HG03575 (cell line): ENCODE data around the gene FOXN1.

Experiments used
- ATAC-seq: cut with Tn5 transposase; IDR thresholded peaks from one replicate; pipeline ENCODE4 v1.9.1; 2021; ENCODE audit not compliant: unreplicated experiment, insufficient number of reproducible peaks, low FRiP score; ENCODE audit errors: extremely low read depth

The FOXN1 gene

DNA sequence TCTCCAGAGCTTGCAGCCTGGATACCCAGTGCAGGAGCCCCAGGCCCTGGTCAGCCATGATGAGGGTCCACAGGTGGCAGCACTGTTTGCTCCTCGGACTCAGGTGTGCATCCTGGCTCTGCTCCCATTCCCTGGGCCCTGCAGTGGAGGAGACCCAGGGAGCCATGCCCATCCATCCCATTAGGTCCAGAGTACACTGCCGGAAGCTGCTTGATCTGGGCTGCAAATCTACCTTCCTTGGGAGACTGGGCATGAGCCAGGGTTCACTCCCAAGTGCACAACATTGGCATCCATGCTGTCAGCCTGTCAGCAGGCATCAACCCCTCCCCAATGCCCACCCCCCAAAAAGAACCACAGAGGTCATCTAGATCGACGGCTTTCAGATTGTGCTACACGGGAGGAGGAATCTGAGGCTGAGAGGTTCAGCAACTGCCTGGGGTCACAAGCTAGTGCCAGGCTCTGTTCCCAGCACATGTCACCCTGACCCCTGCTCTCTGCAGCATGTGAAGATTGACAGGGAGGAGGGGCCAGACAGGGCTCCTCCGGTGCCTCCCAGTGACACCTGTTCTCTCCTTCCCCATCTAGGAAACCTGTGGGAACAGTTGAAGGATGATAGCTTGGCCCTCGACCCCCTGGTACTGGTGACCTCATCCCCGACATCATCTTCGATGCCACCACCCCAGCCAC is 30.5 kb downstream of the FOXN1 start:
- ATAC-seq: no peak

DNA sequence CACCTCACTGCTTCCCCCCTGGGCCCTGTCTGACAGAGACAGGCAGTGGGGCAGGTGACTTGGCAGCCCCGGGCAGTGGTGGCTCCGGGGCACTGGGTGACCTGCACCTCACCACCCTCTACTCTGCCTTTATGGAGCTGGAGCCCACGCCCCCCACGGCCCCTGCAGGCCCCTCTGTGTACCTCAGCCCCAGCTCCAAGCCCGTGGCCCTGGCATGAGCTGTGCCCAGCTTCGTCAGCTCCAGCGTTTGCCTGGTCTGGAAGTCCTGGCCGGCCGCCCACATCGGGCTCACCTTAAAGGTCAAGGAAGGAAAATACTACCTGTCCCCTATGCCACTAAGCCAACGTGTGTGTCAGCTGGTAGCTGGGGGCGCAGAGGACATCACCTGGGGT is 31.1 kb downstream of the FOXN1 start:
- ATAC-seq: no peak

DNA sequence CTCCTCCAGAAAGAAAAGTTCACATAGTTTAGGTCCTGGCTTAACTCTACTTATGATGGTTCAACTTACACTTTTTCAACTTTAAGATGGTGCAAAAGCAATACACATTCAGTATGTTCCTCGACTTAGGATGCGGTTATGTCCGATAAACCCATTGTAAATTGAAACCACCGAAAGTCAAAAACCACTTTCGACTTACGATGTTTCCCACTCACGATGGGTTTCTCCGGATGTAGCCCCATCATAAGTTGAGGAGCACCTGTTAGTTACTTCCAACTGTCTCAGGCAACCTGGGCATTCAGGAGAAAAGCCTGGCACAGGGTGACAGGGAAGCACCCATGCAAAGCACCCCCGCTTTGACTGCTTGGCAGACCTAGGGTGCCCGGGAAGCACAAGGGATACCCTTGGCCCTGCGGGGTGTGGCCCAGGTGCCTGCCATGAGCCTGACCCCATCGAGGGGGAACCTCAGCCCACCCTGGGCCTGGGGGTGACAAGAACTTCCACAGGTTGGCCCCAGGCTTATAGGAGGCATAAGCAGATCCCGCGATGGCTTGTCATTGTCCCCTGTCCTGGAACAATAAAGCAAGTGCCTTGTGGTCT is 32.2 kb downstream of the FOXN1 start:
- ATAC-seq: no peak

GRCh38 chr17:28540231-28540630 is 34.1 kb downstream of the FOXN1 start:
- no peak for ATAC-seq

GRCh38 chr17:28541439-28541838 is 35.3 kb downstream of the FOXN1 start:
- no peak for ATAC-seq

DNA sequence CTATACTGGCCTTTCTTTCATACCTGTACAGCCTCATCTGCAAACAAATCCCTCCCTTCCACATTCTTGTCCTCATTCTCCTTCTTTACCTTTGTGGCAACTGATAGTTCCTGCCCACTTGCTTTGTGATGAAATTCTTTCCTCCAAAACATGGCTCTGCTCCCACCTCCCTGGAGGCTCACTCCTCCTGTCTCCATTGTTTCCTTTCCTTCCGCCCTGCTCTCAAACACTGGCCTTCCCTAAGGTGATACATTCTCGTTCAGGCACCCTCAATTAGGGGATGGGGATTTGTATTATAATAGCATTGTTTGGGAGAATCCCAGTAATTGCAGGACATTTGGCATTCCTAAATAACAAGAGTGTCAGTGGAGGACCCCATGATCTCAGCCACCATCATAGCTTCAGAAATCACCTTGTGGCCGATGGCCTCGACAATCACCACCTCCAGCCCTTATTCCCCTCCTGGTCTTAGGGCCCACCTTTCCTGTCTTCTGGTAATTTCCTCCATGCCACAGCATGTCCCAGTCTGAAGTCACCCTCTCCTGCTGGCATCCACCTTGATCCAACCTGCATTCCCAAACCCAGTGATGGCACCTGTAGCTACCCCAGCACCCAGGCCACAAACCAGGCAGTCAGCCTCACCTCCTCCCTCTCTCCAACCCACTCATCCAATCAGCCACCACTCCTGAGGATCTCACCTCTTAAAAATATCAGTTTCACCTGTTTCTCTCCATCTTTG is 38.4 kb downstream of the FOXN1 start:
- no peak for ATAC-seq

GRCh38 chr17:28545141-28545503 is 39.0 kb downstream of the FOXN1 start:
- no peak for ATAC-seq

DNA sequence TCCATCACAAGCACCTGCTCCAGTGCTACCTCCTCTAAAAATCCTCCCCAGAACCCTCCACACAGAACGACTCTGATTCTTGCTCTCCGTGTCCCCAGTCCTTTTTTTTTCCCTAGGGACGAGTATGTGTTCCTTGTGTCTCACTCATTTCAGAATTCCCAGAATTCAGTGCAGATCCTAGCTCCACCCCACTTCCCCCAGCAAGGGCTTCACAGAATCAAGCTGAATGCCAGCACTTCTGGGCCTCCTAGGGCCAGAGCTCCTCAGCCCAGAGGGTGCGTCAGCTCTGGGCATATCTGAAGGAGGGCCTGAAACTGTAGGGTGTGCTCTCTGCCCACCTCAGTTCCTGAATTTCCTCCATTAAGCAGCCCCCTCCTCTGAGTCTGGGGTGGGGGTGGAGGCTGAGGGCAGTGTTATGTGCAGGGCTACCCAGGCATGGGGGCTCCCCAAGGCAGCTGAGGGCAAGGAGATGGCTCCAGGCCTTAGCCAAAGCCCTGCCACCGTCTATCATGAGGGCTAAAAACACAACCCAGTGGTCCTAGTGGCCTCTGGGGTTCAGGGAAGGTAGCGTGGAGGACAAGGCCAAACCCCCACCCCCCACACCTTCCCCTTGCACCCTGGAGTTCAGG is 39.8 kb downstream of the FOXN1 start:
- ATAC-seq: no peak

GRCh38 chr17:28547096-28547622 is 41.0 kb downstream of the FOXN1 start:
- ATAC-seq: no peak

DNA sequence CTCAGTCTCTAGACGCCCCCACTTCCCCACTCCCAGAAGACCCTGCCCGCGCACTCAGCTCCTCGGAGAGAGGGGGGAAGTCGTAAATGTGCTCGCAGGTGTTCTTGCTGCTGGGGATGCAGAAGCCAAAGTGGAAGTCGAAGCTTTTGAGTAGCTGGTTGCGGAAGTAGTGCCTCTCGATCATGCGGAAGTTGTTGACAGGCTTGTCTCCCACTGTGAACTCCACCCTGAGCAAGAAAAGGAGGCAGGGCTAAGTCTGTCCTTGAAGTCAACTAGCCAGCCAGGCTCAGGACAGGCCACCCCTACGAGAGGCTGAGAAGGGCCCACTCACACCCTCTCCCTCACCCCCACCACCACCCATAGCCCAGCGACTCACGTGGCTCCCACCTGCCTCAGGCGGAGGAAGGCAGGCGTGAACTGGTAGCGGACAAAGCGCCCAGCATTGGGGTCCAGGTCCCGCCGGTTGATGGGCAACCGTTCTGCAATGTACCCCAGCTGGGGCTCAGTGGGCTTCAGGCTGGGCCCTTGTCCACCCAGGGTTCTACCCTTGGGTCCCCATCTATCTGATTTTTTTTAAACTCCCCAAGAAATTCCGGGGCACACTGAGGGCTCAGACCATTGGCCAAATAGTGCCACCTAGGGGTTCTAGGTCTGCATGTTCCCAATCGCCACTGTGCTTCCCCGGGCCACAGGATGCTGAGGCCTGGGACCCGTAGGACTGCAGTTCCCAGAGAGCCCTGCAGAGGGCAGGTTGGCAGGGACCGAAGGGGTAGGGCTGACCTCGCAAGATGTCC is 41.7 kb downstream of the FOXN1 start:
- no peak for ATAC-seq

GRCh38 chr17:28548417-28549130 is 42.4 kb downstream of the FOXN1 start:
- no peak for ATAC-seq

GRCh38 chr17:28549236-28550132 is 43.3 kb downstream of the FOXN1 start:
- no peak for ATAC-seq

DNA sequence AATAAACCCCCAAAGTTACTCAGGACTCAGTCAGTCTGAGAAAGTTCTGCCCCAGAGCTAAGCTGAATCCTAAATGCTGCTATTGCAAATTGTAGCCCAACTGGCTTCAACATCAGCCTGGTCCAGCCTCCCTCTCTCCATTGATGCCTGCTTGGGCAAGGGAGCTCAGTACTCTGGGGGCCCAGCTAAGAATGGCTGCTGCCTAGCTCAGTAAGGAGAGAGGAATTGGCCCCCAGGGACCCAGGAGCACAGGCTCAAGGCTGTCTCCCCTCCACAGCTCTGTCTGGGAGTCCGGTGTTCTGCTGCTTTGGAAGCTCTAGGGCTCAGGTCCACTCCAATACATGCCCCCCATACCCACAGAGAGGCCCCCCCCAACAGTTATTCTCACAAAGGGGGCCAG is 44.7 kb downstream of the FOXN1 start:
- ATAC-seq: no peak

DNA sequence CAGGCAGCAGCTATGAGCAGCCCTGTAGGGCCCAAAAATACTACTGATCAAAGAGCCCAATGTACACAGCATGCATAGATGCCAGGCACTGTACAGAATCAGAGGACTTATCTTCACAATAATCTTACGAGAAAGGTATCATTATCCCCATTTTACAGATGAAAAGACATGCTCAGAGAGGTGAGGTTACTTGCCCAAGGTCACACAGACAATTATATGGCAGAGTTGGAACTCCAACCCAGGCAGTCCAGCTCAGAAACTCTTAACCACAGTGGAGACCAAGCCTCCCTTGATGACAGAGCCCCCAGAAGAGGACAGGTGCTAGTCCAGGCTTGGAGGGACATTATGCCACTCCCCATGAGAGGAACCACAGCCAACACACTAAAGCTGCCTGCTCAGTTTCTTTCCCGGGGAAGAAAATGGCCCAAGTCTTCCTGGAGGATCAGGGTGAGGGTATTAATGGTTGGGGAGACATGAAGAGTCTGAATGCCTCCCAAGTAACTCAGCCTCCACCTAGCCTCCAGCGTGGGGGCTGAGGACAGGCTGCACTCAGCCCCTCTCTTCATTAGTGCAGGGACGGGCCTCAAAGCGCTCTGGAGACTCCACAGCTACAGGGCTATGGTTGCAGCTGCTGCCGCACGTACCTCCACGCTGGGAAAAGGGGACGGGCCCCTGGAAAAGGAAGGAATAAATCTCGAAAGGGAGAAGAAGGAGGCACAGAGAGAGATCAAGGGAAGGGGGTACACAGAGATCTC is 45.5 kb downstream of the FOXN1 start:
- ATAC-seq: no peak

DNA sequence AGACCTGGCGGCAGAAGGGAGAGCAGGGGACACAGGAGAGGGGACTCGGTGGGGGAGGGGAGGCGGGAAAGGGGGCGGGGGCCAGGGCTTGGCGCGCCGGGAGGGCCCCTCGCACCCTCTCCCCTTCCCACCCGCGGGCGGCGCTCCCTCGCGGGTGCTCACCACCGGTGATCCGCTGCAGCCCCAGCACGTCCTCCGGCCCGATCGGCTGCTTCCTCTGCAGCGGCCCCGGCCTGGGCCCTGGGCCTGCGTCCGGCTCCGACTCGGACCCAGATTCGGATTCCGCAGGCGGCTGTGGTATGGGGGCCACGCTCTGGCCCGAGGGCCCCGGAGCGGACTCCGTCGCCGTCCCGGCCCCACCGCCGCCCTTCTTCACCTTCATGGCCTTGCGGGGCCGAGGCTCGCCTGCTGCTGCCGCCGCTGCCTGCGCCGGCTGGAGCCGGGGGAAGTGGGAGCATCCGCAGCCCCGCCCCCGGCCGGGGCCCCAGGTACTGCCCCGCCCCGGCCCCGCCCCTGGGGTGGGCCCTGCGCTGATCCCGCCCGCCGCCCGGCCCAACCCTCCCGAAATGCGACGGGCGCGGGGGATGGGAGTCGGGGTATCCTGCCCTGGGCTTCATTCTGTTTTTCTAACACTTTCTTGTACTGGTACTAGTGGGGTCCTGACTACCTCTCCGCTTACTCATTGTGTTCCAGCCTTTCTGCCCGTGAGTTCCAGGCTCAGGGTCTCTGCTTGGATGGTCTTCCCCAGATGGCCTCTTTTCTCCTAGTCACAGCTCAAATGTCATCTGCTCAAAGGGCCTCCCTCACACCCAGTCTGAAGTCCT is 46.2 kb downstream of the FOXN1 start, which contains the start of gene UNC119:
Gene UNC119, minus strand, starts transcription at position 449 of the 824 bp plus-strand sequence. Its CDS starts 67 bp downstream, at position 382.
- no peak for ATAC-seq

DNA sequence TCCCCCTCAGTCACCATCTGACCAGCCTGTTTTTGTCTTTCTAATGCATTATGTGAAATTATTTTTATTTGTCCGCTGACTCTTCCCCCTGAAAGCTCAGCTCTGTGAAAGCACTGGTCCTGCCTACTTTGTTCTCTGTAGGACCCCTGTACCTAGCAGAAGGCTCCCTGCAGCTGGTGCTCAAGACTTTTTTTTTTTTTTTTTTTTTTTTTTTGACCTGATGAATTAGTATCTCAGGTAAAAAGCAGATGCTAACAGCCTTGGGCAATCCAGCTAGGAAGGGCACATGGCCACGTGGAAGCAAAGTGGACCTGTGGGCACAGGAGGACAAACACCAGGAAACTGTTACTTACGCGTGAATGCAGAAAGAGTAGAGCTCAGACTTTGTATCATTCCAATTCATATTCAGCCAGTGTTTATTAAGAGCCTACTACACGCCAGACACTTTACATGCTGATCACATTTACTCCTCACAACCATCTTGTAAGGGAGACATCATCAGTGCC is 46.9 kb downstream of the FOXN1 start:
- ATAC-seq: no peak
